ENCODE results near the gene ZNF865.

The ZNF865 gene

DNA sequence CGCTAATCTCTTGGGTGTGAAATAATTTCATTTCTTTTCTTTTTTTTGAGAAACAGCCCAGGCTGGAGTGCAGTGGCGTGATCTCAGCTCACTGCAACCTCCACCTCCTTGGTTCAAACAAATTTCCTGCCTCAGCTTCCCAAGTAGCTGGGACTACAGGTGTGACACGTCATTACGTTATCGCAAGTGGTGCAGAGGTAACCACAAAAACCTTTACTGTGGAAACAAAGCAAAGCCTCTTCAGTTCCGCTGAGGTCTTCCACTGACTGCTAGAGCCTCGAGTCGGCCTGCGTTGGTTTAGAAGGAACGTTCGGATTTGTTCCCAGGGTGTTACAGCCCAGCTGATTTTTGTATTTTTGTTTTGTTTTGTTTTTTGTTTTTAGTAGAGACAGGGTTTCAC is 20.9 kb downstream of the ZNF865 start:
- peak; percentile 92 for DNase-seq

GRCh38 chr19:55632463-55632834 is 27.0 kb downstream of the ZNF865 start:
- peak; percentile 93 for DNase-seq

- DNase-seq: no peak
Measured at GRCh38 chr19:55633861-55634260, 28.4 kb downstream of the ZNF865 start.

DNA sequence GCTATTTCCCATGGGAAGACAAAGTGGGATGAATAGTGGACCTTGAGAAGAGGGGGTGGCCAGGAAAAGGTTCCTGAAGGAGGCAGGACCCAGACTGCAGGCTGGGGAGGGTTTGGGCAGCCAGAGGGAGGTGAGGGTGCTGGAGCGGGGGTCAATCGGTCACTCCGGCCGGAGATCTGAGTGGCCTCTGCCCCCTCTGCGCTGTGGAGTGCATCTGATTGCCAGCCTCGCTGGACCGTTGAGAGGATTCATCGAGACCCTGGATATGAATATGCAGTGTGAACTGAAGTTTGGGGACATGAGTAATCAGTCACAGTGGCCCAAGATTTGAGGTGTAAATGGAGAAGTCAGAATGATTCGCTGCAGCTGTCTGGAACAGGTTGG is 29.9 kb downstream of the ZNF865 start:
- no peak for DNase-seq

DNA sequence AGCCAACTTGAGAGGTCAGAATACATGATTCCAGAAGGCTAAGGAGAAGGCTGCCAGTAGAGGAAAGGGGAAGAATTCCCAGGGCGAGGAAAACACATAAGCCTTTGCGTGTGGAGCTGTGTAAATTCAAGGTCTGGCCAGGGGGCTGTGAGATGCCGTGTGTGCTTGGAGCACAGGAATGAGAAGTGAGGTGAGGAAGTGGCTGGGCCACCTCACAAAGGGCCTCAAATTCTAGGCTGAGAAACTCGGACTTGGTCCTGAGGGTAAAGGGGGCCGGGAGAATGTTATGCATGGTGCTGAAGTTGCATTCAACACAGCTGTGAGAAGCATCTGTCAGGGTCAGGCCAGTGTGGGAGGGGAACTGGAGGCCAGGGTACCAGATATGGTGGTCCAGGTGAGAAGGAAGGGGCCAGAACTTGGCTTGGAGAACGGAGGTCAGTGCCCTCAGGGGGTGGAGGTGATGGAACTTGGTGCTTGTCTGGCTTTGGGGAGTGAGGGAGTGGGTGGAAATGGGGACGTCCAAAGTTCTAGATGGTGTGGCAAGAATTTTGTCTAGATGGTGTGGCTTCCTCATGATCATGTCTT is 30.5 kb downstream of the ZNF865 start:
- no peak for DNase-seq

GRCh38 chr19:55636723-55637122 is 31.3 kb downstream of the ZNF865 start:
- no peak for DNase-seq

DNA sequence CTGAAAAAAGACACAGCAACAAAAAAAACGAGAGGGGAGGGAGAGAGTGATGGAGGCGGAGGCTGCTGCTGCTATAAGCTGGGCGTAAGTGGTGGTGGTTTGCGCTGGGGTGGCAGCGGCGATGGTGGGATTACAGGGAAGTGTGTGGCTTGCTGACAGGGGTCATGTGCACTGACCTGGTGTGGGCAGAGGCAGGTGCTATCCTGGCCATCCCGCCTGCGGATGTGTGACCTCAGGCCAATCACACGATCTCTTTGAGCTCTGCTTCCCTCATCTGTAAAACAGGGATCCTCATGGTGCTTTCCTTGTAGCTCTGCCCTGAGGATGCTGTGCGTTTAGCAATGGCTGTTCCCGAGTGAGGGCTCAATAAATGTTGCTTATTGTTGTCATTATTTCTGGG is 32.1 kb downstream of the ZNF865 start:
- DNase-seq: no peak

DNA sequence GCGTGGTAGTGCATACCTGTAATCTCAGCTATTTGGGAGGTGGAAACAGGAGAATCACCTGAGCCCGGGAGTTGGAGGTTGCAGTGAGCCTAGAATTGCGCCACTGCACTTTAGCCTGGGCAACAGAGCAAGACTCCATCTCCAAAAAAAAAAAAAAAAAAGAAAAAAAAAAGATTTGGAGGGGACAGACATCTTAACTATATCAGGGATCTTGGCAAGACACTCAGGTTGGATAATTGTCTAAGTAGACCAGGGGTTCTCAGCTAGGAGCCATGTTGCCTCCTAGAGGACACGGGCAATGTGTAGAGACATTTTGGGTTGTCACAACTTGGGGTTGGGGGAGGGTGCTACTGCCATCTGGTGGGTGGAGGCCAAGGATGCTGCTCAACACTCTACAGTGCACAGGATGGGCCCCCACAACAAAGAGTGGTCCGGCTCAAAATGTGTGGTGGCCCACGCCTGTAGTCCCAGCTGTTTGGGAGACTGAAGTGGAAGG is 33.5 kb downstream of the ZNF865 start:
- DNase-seq: peak; percentile 76

DNA sequence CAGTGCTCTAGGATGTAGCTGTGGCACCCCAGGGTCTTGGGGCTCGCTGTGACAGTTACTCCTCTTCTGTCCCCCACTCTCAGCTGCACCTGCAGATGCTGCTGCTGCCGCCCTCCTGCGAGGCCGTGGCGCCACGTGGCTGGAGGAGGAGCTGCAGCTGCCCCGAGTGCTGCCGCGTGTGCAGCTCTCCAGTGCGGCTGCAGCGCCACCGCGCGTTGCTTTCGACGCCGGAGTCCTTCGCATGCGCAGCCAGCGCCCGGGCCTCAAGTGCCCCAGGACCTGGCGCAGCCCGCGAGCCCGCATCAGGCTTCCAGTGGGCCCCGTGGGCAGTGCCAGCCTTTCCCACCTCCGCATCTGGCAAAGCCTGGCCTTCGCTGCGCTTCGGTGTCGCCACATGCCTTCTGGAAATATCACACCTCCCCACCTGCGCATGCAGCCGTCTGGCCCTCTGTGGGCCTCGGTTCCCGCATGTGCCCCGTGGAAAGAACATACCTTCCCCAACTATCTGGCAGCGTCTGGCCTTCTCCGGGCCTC is 34.7 kb downstream of the ZNF865 start:
- peak; percentile 82 for DNase-seq

- peak; percentile 76 for DNase-seq
Measured at GRCh38 chr19:55640577-55641425, 35.4 kb downstream of the ZNF865 start, which contains the start of gene ZNF580. ZNF580 (plus strand) TSS chr19:55641002; CDS start chr19:55642509, 1,507 bp downstream.

GRCh38 chr19:55641426-55642152 is 36.1 kb downstream of the ZNF865 start:
- DNase-seq: no peak

DNA sequence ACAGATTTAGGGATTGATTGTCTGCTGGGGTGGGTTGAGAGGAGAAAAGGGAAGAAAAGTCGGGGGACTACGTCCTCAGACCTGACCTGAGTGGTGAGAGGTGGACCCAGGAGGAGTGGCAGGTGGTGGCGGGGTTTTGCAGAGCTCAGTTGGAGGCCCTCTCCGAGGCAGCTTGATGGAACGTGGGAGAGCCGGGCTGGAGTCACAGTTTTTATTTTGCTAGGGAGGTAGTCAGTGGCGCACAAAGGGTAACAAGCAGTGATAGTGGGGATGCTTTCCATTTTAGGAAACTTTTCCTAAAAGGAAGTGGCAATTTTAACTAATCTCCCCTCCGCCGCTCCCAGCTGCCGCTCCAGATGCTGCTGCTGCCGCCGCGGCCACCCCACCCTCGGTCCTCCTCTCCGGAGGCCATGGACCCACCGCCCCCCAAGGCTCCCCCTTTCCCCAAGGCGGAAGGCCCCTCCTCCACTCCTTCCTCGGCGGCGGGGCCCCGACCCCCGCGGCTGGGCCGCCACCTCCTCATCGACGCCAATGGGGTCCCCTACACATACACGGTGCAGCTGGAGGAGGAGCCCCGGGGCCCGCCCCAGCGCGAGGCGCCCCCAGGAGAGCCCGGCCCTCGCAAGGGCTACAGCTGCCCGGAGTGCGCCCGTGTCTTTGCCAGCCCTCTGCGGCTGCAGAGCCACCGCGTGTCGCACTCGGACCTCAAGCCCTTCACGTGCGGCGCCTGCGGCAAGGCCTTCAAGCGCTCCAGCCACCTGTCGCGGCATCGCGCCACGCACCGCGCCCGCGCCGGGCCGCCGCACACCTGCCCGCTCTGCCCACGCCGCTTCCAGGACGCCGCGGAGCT is 36.9 kb downstream of the ZNF865 start:
- DNase-seq: peak; percentile 49

DNA sequence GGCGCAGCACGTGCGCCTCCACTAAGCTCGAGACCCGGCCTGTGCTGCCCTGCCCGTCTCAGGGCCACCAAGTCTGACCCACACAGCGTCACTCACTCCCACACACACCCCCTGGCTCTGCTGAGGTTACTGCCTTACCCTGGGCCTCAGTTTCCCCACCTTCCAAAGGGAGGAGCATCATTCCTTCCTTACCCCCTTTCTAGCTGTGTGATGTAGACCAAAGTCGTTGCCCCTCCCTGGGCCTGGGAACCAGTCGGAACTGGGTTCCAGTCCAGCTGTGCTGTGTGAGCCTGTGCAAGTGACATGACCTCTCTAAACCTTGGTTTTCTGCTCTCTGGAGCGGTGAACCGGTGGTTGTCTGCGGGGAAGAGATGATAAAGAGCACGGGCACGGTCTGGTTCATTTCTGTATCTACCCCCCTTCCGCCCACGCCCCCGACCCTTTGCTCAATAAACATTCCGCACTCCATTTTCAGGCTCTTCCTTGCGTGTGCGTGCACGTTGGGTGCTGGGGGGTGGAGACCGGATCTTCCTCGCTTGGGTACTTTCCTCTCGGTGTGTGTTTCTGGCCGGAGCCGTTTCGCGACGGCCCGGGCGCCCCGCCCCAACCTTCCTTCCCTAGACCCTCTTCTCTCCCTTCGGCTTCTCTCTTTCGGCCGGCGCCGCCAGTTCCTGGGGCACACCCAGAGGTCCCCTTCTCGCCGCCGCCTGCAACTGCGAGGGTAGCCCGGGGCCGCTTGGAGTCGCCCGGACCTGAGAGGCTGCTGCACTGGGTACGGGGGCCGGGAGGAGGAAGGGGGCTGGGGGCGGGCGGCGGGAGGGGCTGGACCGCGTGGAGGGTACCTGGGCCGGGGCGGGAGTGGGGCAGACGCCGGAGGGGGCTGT is 37.8 kb downstream of the ZNF865 start, which contains the start of gene ZNF581:
Gene ZNF581, plus strand, starts transcription at position 647 of the 884 bp plus-strand sequence. CDS start 923 bp downstream, outside the sequence.
- peak; percentile 87 for DNase-seq

- no peak for DNase-seq
Measured at GRCh38 chr19:55643887-55644176, 38.4 kb downstream of the ZNF865 start.

GRCh38 chr19:55644191-55644833 is 38.9 kb downstream of the ZNF865 start:
- no peak for DNase-seq

DNA sequence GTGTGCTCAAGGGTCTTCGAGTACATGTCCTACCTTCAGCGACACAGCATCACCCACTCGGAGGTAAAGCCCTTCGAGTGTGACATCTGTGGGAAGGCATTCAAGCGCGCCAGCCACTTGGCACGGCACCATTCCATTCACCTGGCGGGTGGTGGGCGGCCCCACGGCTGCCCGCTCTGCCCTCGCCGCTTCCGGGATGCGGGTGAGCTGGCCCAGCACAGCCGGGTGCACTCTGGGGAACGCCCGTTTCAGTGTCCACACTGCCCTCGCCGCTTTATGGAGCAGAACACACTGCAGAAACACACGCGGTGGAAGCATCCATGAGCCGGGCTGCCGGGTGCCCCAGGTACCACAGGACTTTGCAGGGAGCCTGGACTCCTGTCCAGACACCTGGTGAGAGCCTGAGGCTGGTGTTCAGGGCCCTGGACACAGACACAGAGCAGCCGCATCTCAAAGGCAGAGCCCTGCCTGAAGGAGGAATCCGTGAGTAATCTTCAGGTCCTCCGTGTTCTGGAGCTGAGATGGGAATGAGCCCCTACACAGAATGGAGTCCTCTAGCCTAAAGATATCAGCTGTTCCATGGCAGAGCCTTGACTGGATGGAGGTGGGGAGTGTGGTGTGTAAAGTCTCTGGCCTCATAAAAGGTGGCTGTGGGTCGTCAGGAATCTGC is 39.5 kb downstream of the ZNF865 start:
- no peak for DNase-seq

- no peak for DNase-seq
Measured at GRCh38 chr19:55645512-55645881, 40.0 kb downstream of the ZNF865 start.

DNA sequence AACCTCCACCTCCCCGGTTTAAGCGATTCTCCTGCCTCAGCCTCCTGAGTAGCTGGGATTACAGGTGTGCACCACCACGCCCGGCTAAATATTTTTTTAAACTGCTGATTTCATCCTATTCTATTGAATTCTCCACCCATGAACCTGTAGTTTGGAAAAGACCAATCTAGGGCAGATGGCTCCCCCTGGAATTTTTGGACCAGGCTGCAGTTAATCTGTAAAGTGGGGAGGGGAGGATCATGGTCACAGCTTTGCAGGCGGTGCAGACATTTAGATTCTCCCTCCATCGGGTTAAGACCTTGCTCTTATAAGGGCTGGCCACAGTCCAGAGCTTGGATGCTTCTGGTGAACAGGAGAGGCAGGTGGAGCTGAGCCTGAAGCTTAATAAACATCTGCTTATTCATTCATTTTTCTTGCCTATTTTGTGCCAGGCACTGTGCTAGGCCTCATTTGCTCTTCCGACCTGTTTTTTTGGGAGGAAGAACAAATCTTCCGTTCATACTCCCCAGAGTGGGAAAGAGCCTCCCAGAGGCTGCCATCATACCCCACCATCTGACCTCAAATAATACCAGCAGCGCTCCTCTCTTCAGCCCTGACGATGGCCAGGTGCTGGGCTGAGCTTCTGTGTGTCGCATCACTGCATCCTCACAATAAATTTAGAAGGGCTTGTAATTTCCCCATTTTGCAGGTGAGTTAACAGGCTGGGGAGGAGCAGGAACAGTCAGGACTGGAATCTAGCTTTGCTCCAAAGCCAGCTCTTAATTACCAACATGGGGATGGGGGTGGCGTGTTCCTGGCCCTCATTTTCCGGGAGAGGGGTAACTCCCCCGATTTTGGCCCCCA is 41.7 kb downstream of the ZNF865 start:
- no peak for DNase-seq
